ENCODE results near the gene SIX1. TPM values are rescaled to one million over a fixed set of nuclear protein-coding genes. Genes with fewer than 3 reads are reported as not detected.

SIX1 gene
- total RNA-seq: 1 to 10 TPM in 3 of 4 donors, under 1 TPM in 1; 0.72 to 3.3 (median 1.0) TPM

DNA sequence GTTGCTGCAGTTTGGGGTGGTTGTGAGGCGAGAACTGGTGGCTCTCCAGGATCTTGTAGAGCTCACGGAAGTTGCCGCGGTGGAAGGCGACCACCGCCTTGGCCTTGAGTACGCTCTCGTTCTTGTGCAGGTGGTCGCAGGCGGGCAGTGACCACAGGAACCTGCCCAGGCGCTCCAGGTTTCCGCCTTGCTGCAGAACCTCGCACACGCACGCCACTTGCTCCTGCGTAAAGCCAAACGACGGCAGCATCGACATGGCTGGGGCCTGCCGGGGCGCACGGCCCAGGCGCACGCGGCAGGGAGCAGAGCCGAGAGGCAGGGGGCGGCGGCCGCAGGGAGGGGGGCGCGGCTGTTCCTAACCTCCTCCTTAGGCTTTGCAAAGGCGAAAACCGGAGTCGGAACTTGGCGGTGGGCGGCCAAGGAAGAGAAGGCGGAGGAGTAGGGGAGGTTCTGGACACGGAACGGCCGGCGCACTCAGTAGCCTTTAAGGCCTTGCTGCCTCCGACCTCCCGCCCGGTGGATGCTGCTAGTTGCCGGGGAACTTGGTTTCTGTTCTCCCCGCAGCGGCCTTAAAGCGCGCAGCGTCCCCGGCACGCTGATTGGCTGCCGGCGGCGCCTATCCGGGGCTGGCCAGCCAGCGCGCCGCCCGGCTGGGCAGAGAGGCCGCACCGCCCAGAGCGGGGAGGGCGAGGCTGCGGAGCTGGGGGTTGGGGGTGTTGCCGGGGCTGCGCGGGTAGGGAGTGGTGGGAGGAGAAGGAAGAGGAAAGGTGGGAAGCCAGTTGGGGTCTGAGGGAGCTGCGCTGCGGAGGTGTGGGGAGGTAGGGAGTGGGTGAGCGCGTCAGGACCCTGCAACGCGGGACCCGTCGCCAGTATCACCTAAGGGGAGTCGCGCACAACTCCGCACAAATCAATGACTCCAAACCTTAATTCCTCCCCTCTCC, at the start of gene SIX1:
TSS of gene SIX1 (minus strand) at position 544 of the 941 bp plus-strand sequence. CDS start at position 256, 288 bp downstream.
- DNase-seq (ENCODE audit: low spot score): no peak
- TF ChIP-seq, protein P1, sequence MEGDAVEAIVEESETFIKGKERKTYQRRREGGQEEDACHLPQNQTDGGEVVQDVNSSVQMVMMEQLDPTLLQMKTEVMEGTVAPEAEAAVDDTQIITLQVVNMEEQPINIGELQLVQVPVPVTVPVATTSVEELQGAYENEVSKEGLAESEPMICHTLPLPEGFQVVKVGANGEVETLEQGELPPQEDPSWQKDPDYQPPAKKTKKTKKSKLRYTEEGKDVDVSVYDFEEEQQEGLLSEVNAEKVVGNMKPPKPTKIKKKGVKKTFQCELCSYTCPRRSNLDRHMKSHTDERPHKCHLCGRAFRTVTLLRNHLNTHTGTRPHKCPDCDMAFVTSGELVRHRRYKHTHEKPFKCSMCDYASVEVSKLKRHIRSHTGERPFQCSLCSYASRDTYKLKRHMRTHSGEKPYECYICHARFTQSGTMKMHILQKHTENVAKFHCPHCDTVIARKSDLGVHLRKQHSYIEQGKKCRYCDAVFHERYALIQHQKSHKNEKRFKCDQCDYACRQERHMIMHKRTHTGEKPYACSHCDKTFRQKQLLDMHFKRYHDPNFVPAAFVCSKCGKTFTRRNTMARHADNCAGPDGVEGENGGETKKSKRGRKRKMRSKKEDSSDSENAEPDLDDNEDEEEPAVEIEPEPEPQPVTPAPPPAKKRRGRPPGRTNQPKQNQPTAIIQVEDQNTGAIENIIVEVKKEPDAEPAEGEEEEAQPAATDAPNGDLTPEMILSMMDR (IDR thresholded peaks at IDR 0.05): no peak
- peak; percentile 66 for ATAC-seq (ENCODE audit: low FRiP score)

GRCh38 chr14:60695327-60695726, 46.0 kb upstream of the SIX1 start:
- DNase-seq (ENCODE audit: low spot score) (no peak), ATAC-seq (ENCODE audit: low FRiP score) (no peak)
- TF ChIP-seq, protein P1 (IDR thresholded peaks at IDR 0.05): no peak

DNA sequence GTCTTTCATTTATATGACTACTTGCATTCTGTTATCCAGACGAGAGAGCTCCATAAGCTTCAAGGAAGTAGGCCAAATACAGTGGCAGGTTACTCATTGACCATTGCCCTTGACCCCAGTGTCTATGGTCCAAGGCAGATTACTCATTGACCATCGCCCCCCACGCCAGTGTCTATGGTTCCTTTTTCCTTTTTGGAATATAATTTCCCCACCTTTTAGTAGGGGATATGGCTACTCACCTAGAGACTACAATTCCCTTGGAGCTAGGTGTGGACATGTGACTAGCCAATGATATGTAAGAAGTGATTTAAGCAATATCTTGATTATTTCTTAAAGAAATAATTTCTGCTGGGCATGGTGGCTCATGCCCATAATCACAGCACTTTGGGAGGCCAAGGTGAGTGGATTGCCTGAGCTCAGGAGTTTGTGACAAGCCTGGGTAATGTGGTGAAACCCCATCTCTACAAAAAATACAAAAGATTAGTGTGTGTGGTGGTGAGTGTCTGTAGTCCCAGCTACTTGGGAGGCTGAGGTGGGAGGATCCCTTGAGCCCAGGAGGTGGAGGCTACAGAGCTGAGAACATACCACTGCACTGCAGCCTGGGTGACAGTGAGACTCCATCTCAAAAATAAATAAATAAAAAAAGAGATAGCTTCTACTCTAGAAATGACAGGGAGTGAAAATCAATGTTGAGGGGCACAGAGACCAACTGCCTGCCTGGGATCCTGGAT, 42.3 kb upstream of the SIX1 start:
- TF ChIP-seq, protein P1 (IDR thresholded peaks at IDR 0.05): no peak
- DNase-seq (ENCODE audit: low spot score): no peak
- ATAC-seq (ENCODE audit: low FRiP score): no peak

- no peak for DNase-seq (ENCODE audit: low spot score)
- ATAC-seq (ENCODE audit: low FRiP score): no peak
- TF ChIP-seq, protein P1 (IDR thresholded peaks at IDR 0.05): no peak
Observed at GRCh38 chr14:60686865-60687264, 37.6 kb upstream of the SIX1 start.

GRCh38 chr14:60684203-60684602, 34.9 kb upstream of the SIX1 start:
- ATAC-seq (ENCODE audit: low FRiP score) (no peak), DNase-seq (ENCODE audit: low spot score) (no peak)
- TF ChIP-seq, protein P1 (IDR thresholded peaks at IDR 0.05): no peak

GRCh38 chr14:60681271-60681670, 32.0 kb upstream of the SIX1 start:
- ATAC-seq (ENCODE audit: low FRiP score): no peak

More at GRCh38 chr14:60681271-60681670, 32.0 kb upstream of the SIX1 start:
- TF ChIP-seq, protein P1 (IDR thresholded peaks at IDR 0.05): no peak
- DNase-seq (ENCODE audit: low spot score): no peak

Data from omental fat pad (tissue), 4 donors.